Measurements from ENCODE around the gene RPP40.

DNA sequence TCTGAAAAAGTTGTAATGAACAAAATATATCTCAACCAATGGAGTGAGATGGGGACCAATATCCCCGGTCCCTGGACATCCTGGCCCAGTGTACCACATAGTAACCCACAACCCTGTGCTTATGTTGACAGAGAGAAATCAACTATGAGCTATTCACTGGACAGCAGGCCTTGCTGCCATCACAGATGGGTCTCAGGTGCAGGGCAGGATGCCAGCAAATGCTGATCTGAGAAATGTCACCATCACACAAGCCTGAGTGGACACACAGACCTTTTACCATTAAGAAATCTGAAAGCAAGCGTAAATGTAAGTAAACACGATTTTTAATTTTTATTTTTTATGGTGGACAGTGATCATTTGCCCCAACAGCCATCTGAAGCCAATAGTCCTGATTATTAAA lies 9.1 kb downstream of the RPP40 start:
- TF ChIP-seq GATA2 (IDR thresholded peaks at IDR 0.05; ENCODE audit: low read depth, low read length) (no peak), GATA3 (IDR thresholded peaks at IDR 0.05; ENCODE audit: low read depth, low read length) (no peak)

All from SH-SY5Y (cell line).